Measurements from ENCODE around the gene OR1D5. TPM values are rescaled to one million over a fixed set of nuclear protein-coding genes. Genes with fewer than 3 reads are reported as not detected.
"Not testable (repeated sequence)": the region's sequence is repeated elsewhere in the genome, so short reads cannot be mapped to it uniquely, and the experiment has no call there.

Gene OR1D5, protein sequence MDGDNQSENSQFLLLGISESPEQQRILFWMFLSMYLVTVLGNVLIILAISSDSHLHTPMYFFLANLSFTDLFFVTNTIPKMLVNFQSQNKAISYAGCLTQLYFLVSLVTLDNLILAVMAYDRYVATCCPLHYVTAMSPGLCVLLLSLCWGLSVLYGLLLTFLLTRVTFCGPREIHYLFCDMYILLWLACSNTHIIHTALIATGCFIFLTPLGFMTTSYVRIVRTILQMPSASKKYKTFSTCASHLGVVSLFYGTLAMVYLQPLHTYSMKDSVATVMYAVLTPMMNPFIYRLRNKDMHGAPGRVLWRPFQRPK
- not detected in 2 replicates for total RNA-seq (2014; rRNA removed; shearing (Covaris generic); ENCODE audit: low replicate concordance)

DNA sequence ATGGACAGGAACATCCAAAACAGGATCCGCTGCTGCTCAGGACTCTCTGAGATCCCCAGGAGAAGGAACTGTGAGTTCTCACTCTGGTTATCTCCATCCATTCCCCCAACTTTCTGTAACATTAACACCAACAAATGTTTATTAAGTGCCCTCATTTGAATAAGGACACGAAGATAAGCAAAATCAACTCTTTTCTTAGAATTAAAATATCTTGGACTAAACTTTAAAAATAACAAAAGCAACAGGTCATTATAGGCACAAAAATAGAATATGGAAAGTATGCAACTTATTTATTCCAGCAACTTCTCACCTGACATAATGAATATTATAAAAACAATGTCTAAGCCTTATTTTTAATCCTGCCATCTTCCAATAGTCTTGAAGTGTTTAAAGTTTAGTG is at the start of gene OR1D5:
Gene OR1D5 (minus strand): TSS at position 101 of the 400 bp plus-strand sequence. CDS start 0 bp downstream, at position 101.
- DNase-seq (ENCODE audit: low read depth); in situ Hi-C loops (cut with HindIII; ENCODE audit: low pct_unique_long_range_greater_than_20kb, low sequenced_read_pairs): not testable (repeated sequence)

- in situ Hi-C loops (cut with HindIII; ENCODE audit: low pct_unique_long_range_greater_than_20kb, low sequenced_read_pairs), result no loop called here
- no peak for DNase-seq (ENCODE audit: low read depth)
These were observed 40.9 kb upstream of the OR1D5 start, which contains the start of gene OR1D2 for GRCh38 chr17:3104322-3104721. Gene OR1D2 (minus strand): TSS chr17:3104422. CDS start chr17:3092996, 11,426 bp downstream.

- in situ Hi-C loops (cut with HindIII; ENCODE audit: low pct_unique_long_range_greater_than_20kb, low sequenced_read_pairs); DNase-seq (ENCODE audit: low read depth): not testable (repeated sequence)
These were observed 10.4 kb upstream of the OR1D5 start for GRCh38 chr17:3073850-3074249.

DNA sequence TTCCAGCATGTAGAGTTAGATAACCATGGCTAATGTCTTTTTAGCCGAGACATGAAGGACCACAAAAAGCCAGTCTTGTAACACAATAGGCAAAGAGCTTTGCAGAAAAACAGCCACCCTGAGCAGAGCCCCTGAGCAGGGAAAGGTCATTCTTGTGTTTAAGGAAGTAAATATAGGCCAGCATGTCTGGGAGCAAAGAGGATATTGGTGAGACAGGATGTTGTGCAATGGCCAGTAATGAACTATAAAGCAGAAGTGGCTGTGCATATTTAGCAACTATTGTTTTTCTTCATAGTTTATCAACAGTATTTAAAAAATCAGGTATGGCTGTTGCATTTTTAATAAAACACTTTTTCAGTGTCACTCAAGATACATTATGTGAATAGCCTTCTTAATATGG is 1.8 kb upstream of the OR1D5 start:
- in situ Hi-C loops (cut with HindIII; ENCODE audit: low pct_unique_long_range_greater_than_20kb, low sequenced_read_pairs); DNase-seq (ENCODE audit: low read depth): not testable (repeated sequence)

DNA sequence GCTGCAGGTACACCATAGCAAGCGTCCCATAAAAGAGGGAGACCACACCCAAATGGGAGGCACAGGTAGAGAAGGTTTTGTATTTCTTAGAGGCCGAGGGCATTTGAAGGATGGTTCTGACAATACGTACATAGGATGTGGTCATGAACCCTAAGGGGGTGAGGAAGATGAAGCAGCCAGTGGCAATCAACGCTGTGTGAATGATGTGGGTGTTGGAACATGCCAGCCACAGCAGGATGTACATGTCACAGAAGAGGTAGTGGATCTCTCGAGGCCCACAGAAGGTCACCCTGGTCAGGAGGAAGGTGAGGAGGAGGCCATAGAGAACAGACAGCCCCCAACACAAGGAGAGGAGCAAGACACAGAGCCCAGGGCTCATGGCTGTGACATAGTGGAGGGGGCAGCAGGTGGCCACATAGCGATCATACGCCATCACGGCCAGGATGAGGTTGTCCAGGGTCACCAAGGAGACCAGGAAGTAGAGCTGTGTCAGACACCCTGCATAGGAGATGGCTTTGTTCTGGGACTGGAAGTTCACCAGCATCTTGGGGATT is 506 bp downstream of the OR1D5 start:
- DNase-seq (ENCODE audit: low read depth); in situ Hi-C loops (cut with HindIII; ENCODE audit: low pct_unique_long_range_greater_than_20kb, low sequenced_read_pairs): not testable (repeated sequence)

DNA sequence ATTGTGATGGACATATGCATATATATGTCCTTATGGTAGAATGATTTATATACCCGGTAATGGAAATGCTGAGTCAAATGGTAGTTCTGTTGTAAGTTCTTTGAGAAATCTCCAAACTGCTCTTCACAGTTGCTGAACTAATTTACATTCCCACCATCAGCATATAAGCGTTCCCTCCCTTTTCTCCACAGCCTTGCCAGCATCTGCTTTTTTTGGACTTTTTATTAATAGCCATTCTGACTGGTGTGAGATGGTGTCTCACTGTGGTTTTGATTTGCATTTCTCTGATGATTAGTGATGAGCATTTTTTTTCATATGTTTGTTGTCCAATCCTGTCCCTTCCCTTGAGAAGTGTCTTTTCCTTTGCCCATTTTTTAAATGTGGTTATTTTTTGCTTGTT is 8.5 kb downstream of the OR1D5 start:
- in situ Hi-C loops (cut with HindIII; ENCODE audit: low pct_unique_long_range_greater_than_20kb, low sequenced_read_pairs); DNase-seq (ENCODE audit: low read depth): not testable (repeated sequence)

- peak; percentile 12 for DNase-seq (ENCODE audit: low read depth)
- in situ Hi-C loops (cut with HindIII; ENCODE audit: low pct_unique_long_range_greater_than_20kb, low sequenced_read_pairs), result no loop called here
These were observed 13.6 kb downstream of the OR1D5 start for GRCh38 chr17:3049705-3050295.

DNA sequence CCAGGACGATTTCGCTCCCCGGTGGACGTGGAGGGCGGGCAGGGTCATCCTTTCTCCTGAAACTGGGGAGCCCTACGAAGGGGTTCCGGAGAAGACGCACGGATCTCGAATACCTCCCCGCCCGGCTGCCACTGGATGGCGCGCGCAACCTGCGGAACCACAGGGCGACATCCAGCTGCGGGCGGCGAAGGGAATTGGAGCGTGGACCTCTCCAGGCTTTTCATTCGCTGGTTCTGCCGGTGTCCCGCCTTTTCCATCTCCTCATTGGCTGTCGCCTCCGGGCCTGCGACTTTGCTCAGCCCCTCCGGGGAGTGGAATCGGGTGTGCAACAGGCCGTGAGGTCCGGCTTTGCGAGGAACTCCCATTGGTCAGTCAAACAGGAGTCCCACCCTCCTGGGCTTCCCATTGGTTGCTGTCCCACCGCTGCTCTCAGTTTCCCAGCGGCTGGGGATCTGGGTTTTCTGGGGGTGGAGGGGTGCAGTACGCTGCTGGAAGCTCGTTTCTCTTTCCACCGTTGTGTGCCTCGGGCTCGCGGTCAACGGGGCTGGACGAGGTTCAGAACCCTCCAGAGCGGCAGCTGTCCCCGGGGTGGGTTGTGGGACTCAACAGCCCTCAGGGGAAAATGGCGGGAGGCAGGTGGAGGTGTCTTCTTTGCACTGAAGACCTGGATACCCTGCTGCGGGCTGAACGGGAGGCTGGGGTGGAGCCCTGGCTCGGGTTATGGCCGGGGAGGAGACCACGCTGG is 14.5 kb downstream of the OR1D5 start:
- peak; percentile 95 for DNase-seq (ENCODE audit: low read depth)
- in situ Hi-C loops (cut with HindIII; ENCODE audit: low pct_unique_long_range_greater_than_20kb, low sequenced_read_pairs), result no loop called here

- DNase-seq (ENCODE audit: low read depth), result no peak
- in situ Hi-C loops (cut with HindIII; ENCODE audit: low pct_unique_long_range_greater_than_20kb, low sequenced_read_pairs), result no loop called here
These were observed 16.7 kb downstream of the OR1D5 start for GRCh38 chr17:3046753-3047152.

DNA sequence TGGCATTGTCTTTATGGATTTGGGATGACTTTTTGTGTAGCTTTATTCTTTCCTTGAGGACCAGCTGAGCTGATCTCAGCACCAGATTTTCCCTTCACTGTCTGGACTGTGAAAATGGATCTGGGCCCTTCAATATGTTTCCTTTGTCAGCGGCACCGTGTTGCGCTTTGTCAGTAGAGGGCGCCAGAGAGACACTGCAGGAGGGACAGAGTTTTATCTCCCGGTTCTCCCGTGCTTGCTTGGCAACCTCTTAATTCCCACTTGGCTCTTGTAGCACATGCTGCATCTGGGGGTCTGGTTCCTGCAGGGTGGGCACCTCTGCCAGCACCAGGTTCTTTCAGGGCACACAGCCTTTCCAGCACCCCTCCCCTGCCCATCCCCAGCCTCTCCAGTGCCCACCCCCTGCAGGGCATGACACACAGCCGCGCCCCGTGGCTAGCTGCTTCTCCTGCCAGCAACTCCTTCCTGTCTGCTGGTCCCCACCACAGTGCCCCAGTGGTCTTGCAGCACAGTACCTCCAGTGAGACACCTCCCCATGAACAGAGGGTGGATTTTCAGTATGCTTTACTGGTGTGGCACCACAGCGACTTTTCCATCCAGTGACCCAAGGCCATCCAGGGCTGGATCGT is 19.6 kb downstream of the OR1D5 start:
- no peak for DNase-seq (ENCODE audit: low read depth)
- in situ Hi-C loops (cut with HindIII; ENCODE audit: low pct_unique_long_range_greater_than_20kb, low sequenced_read_pairs), result no loop called here

GRCh38 chr17:3040882-3041281 is 22.5 kb downstream of the OR1D5 start:
- in situ Hi-C loops (cut with HindIII; ENCODE audit: low pct_unique_long_range_greater_than_20kb, low sequenced_read_pairs), result no loop called here
- DNase-seq (ENCODE audit: low read depth), result no peak

DNA sequence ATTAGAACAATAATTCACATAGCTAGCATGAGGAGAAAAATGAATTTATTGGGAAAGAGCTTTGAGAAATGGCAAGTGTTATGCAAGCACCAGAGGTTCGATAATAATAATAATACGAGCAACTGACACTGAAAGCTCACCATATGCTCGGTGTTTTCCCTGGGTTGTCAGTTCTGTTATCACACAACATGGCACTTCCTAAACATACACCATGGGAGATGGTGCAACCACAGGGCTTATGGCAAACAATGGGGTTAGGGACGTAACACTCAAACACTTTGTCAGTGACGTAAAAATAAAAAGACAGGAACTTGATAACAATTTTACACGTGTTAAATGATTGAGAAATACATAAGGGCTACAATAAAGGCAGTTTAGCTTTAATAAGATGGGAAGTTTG is 23.7 kb downstream of the OR1D5 start:
- in situ Hi-C loops (cut with HindIII; ENCODE audit: low pct_unique_long_range_greater_than_20kb, low sequenced_read_pairs), result no loop called here
- DNase-seq (ENCODE audit: low read depth), result no peak

DNA sequence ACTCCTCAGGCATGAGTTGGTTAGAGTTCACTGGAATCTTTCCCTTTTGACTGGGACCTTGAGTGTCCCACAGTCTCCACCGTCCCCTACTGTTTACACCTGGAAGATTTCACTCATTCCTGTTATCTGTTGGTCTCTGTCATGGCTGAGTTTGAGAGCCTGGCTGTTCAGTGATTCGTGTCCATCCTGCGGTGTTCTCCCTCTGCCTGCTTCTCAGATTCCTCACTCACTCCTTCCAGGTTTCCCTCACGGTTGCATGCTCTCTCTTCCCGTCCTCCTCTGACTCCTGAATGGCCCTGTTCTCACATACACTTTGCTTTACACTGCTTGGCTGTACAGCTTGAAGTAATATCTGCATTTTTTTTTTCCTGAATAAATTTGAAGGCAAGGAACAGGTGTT is 24.5 kb downstream of the OR1D5 start:
- peak; percentile 20 for DNase-seq (ENCODE audit: low read depth)
- in situ Hi-C loops (cut with HindIII; ENCODE audit: low pct_unique_long_range_greater_than_20kb, low sequenced_read_pairs), result no loop called here

- in situ Hi-C loops (cut with HindIII; ENCODE audit: low pct_unique_long_range_greater_than_20kb, low sequenced_read_pairs), result no loop called here
- DNase-seq (ENCODE audit: low read depth), result no peak
These were observed 26.1 kb downstream of the OR1D5 start for GRCh38 chr17:3037259-3037658.

GRCh38 chr17:3036800-3037199 is 26.6 kb downstream of the OR1D5 start:
- no peak for DNase-seq (ENCODE audit: low read depth)
- in situ Hi-C loops (cut with HindIII; ENCODE audit: low pct_unique_long_range_greater_than_20kb, low sequenced_read_pairs), result no loop called here

DNA sequence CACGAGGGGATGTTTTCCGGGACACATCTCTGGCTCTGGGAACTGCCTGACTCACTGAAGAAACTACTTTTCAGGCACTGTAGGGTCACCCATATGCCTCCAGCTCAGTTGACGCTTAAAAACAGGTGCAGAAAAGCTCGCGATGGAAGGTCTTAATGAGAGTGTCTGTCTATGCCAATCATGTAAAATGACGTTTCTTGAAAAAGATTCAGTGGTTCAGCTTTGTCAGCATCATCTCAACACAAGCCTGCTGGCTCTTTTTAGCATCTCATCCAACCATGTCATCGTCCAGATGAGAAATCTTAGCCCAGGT is 27.5 kb downstream of the OR1D5 start:
- no peak for DNase-seq (ENCODE audit: low read depth)
- in situ Hi-C loops (cut with HindIII; ENCODE audit: low pct_unique_long_range_greater_than_20kb, low sequenced_read_pairs), result no loop called here

- DNase-seq (ENCODE audit: low read depth), result no peak
- in situ Hi-C loops (cut with HindIII; ENCODE audit: low pct_unique_long_range_greater_than_20kb, low sequenced_read_pairs), result no loop called here
These were observed 28.0 kb downstream of the OR1D5 start for GRCh38 chr17:3035256-3035967.

DNA sequence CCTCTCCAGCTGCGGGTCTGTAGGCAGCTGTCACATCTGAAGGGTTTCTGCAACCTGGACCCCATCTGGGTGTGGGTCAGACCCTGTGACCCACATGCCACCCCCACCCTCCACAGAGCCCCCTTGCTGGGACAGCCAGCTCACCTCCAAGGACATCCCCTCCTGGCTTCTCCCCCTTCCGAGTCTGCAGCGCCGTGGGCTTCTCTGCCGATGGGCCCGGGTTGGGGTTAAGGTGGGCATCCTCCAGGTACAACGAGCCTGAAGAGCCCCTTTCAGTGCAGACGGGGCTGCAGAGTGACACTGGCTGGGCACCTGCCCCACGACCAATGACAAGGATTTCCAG is 28.9 kb downstream of the OR1D5 start:
- no peak for DNase-seq (ENCODE audit: low read depth)
- in situ Hi-C loops (cut with HindIII; ENCODE audit: low pct_unique_long_range_greater_than_20kb, low sequenced_read_pairs), result no loop called here
